Femur (tissue), 1 donor: ENCODE data around the gene XK.
"Not testable (repeated sequence)": the region's sequence is repeated elsewhere in the genome, so short reads cannot be mapped to it uniquely, and the experiment has no call there.

Experiments
- DNase-seq: peaks from one replicate; pipeline ENCODE4 v3.0.0-alpha.2; 2017

XK gene, protein sequence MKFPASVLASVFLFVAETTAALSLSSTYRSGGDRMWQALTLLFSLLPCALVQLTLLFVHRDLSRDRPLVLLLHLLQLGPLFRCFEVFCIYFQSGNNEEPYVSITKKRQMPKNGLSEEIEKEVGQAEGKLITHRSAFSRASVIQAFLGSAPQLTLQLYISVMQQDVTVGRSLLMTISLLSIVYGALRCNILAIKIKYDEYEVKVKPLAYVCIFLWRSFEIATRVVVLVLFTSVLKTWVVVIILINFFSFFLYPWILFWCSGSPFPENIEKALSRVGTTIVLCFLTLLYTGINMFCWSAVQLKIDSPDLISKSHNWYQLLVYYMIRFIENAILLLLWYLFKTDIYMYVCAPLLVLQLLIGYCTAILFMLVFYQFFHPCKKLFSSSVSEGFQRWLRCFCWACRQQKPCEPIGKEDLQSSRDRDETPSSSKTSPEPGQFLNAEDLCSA

DNA sequence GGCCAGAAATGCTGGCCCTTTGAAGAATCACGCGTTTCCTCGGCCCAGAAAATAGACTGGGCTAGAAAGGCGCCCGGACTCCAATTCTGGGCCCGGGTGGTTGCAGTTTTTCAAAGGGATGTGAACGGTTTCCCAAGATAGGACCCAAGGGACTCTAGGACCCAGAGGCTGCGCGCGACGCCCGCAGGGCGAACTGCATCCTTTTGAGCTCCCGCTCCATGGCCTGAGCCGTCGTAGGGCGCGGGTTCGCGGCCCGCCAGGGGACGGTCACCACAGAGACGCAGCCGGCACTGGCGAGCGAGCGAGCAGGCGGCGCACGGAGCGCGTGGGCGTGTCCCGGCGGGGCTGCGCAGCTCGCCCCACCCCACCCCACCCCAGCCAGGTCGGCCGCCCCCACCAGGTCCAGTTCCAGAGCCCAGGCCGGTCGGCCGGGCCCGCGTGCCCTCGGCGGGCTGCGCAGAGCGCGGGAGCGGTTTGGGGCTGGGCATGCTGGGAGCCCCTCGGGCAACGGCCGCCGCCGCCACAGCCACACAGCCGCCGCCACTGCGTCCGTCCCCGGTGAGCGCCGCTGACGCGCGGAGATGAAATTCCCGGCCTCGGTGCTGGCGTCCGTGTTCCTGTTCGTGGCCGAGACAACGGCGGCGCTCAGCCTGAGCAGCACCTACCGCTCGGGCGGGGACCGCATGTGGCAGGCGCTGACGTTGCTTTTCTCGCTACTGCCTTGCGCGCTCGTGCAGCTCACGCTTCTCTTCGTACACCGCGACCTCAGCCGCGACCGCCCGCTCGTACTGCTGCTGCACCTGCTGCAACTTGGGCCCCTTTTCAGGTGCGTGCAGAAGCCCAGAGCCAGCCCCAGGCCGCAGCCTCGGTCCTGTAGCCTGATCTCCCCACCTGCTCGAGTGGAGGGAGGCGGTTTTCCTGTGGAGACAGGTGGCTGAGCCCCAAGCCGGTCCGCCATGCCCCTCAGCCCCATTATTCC is at the start of gene XK:
TSS of gene XK (plus strand) at position 411 of the 979 bp plus-strand sequence. CDS start at position 582, 171 bp downstream.
- peak; percentile 51 for DNase-seq

DNA sequence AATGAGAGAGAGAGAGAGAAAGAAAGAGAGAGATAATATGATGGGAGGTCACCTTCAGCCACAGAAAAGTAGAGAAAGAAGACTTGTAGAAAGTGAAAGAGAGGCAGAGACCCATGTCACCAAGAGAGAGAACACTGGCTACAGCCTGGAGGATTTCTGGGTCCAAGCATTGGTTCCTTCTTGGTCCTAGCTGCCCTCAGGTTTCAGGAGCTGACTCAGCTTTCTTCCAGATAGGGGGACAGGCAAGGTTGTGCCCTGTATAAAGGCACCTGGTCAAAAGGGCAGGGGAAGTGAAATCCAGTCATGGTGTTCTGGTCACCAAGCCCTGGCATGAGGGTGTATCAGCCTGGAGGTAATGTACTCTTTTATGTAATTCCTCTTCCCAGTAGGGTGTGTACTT is 47.5 kb upstream of the XK start:
- DNase-seq, result no peak

DNA sequence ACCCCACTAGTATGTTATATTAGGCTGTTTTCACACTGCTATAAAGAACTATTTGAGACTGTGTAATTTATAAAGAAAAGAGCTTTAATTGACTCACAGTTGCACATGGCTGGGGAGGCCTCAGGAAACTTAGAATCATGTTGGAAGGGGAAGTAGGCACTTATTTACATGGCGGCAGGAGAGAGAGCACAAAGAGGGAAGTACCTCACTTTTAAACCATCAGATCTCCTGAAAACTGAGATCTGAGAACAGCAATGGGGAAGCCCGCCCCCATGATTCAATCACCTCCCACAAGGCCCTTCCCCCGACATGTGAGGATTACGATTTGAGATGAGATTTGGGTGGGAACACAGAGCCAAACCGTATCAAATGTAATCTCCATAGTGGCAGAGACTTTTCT is 45.4 kb upstream of the XK start:
- no peak for DNase-seq

DNA sequence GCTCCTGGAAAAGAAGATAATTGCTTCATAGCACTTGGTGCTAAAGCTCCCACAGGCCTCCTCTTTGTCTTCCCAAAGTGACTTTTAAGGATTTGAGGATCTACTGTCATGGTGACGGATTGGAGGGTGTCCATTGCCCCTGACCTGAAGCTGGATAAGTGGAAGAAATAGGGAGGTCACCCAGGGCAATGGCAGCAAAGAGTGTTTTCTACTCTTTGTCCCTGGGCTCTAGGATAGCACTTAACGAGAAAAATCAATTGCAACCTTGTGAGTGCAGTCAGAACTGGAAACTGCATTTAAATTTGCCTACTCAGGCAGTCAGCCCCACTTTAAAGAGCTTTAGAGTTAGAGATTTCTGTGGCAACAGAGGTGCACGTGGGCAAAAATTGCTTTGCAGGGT is 43.7 kb upstream of the XK start:
- DNase-seq, result no peak

DNA sequence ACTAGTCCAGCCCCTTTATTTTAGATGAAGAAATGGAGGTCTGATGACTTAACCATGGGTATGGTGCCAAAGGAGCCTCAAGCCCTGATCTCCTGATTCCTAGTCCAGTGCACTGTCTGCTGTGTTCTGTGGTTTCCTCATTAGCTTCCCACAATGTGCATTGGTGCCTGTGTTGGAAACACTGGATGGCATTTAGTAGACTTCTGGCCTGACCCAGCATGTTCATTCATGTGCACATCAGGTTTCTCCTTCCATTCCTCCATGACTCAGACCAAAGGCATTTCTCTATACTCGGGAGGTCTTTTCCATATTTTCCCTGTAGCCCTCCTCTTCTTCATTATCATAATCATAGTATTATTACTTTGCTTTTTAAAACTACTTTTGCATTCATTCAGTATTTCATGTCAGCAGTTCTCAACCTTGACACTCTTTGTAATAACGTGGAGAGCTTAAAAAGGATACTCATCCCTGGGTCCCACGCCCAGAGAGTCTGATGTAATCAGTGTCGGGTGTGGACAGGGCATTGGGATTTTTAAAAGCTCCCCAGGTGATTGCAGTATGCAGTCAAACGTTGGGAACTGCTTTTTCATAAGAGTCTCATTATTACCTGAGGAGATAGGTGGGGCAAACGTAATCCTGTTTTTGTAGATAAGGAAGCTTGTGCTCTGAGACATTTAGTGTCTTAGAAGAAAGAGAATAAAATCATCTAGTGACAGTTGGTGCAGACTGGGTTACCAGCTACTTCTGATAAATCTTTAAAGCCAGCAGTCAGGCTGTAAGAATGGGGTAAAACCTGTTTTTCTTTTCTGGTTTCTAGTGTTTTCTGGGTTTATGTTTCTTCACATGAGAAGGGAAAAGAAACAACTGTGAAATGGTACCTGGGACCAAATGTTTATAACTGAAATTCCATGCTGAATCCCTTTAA is 40.9 kb upstream of the XK start:
- DNase-seq, result no peak

DNA sequence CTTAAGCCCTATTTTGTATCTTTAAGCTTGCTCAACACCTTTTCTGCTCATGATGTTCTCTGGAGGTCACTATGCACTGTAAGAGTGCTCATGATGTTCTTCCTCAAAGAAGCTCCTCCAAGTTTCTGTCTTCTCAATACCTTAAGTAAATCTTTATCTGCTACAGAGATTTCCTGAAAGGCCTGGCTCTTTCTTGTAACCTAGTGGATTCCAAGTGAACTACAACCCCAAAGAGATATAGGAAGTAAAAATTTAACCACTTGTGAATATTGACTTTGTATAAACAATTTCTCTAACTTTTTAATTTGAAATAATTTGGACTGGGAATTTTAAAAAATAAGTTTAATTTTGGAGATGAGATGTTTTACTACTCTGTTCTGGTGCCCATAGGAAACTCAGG is 39.3 kb upstream of the XK start:
- DNase-seq, result no peak

DNA sequence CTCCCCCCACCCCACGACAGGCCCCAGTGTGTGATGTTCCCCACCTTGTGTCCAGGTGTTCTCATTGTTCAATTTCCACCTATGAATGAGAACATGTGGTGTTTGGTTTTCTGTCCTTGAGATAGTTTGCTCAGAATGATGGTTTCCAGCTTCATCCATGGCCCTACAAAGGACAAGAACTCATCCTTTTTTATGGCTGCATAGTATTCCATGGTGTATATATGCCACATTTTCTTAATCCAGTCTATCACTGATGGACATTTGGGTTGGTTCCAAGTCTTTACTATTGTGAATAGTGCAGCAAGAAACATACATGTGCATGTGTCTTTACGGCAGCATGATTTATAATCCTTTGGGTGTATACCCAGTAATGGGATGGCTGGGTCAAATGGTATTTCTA is 34.7 kb upstream of the XK start:
- not testable (repeated sequence) for DNase-seq

DNA sequence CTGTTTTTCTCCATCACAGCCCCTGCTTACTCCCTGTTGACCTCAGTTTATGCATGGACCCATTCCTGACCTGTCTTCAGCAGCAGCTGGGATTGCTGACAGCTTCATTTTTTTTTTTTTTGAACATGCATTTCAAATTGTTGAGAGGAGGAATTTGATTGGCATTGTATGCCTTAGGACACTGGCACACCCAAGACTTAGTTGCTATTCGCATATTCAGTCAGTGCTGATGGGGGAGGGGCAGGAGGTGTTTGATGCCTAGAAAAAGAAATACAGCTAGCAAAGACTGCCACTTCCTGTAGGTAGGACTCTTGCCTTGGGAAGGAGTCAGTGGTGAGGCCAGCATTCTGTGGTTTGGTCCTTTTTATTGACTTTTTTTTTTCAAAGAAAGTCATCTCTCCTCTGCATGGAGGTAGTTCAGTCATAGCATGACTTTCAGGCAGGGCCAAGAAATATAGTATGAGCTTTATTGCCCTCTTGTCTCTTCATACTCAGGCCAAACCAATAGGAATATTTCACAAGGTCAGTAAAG is 33.6 kb upstream of the XK start:
- DNase-seq, result no peak

DNA sequence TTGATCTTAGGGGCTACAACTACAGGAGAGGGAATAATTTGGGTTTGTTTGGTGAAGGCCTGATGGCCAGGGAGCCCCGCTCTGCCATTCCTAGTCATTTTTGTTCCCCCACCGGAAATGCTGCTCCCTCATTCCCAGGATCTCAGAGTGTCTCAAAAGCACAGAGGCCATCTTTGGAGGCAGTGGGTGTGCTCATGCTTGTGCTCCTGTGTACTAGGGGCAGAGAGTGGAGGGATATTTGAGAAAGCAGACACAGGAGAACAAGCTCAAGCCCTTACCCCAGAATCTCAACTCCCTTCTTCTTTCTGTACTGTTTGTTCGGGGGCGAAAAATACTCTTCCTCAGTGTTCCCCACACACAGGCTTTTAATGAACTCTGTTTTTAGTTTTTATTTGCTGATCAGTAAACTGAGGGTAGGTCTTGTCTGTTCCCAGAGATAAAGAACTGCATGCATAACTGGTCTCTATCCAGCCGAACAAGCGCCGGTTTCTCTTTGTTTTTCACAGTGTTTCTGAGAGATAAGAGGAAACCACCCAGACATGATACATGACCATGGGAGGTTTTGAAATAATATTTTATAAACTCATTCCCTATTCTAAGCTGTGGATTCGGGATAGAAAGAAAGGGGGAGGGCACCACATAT is 32.9 kb upstream of the XK start:
- DNase-seq, result no peak

DNA sequence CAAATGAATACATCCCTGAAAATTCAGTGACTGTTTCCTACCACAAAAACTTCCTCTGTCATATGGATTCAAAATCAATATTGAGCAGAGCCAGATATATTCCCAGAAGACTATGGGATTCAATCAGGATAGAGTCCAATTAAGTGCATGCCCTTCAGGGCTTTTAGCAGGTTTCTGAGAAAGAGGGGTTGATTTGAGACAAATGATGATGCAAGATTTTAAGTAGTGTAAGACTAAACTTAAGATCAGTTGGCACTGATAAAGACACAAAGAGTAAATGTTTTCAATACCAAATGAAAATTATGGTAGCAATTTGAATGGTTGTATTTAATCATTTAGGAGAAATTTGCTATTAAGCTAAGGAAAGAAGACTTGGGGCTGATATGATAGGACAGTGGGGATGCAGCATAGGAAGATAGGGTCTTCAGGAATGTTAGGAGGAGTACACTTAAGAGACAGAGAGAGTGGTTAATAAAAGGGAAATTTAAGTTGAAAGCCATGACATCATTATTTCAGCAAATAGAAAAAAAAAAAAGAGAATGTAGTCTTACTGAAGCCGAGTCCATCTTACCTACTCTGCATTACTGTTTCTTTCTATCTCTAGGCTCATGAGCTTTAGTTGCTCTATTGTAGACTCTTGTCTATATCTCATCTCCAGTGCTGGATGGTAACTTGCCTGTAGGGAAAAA is 32.0 kb upstream of the XK start:
- no peak for DNase-seq

DNA sequence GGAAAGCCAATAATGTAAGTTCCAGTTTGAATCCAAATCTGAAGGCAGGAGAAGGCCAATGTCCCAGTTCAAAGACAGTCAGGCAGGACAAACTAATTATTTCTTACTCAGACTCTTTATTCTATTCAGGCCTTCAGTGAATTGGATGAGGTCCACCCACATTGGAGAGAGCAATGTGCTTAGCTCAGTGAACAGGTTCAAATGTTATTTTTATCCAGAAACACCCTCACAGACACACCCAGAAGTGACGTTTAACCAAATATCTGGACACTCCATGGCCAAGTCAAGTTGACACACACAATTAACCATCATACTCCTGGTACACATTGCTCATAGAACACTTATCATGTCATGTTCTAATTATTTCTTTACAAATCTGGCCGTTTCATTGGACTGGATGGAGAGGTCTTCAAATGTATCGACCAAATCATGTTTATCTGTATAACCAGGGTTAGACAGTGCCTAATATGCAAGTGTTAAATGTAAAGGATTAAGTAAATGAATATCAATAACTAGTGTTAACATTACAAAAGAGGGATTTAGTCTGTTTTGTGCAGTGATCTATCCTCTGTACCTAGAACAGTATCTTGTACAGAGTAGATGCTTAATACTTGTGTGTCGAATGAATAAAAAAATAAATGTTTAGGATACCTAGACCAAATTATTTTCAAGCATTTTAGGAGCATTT is 27.1 kb upstream of the XK start:
- no peak for DNase-seq

DNA sequence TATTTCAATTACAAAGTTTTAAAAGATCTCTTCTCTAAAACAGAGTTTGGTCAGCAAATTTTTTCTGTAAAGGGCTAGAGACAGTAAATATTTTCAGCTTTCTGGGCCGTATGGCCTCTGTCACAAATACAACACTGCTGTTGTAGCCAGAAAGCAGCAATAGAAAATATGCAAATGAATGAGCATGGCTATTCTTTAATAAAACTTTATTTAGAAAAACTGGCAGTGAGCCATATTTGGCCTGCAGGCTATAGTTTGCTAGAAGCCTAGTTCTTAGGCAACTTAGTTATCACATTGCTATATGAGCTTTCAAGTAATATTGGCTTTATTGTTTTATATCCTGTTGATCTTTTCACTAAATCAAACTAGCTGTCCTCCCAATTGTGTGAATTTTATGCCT is 26.5 kb upstream of the XK start:
- no peak for DNase-seq

DNA sequence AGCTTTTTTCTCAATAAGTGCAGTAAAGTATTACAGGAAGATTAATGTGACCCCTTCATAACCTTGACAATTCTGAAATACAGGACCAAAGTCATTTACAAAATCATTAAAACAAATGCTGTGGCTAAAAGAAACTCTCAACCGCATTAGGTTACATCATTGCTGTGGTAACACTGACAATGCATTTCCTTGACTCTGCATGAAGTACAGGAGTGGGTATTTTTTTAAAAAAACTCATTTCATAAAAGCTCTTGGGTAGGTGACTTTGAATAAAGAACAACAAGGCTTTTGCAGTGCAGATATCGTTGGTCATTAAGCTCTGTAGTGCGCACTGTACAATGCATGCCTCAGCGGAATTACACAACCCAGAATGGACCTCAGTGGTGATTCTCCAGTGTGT is 23.4 kb upstream of the XK start:
- no peak for DNase-seq

DNA sequence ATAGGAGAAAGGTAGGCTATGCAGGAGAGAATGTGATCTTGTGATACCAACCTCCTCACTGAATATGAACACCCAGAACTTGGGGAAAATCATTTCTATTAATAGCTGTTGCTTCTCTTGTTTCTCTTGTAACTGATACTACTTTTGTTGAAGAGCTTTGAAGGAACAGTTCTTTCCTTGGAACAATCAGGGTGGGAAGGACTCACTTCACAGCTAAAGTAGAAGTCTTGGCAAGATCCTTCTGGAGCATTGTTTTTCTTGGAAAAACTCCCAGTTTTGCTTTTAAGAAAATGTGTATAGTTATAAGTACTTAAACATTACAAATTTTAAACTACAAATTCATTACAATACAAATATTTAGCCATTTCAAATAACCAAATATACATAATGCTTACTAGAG is 19.1 kb upstream of the XK start:
- no peak for DNase-seq

DNA sequence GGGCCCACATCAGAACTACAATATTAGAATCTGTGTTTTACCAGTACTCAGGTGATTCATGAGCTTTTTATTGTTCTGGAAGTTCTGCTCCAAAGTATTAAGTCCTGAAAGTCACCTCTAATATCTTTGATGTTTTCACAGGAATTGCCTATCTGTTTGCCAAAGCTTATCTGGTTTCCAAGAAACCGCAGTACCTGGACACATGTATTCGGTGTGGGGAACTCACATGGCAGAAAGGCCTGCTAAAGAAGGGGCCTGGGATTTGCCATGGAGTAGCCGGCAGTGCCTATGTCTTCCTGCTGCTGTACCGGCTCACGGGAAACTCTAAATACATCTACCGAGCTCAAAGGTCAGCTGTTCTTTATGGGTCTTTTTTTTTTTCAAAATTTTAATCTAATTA is 18.4 kb upstream of the XK start:
- no peak for DNase-seq

DNA sequence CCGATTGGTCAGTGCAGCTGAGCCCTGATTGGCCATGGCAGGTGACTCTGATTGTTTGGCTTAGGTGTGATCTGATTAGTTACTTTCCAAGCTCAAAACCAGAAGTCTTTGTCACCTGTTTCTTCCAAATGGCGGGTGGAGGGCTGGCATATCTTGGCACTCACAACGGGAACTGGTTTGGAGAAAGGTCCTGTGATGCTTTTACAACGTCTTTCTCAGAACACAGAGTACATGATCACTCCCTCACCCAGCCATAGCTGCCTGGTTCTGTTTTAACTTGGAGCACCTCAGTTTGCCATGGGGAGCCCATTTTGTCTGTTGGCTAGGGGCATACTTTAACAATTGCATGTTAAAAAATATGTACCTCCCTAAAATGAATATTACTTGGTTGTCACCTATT is 13.0 kb upstream of the XK start:
- no peak for DNase-seq

DNA sequence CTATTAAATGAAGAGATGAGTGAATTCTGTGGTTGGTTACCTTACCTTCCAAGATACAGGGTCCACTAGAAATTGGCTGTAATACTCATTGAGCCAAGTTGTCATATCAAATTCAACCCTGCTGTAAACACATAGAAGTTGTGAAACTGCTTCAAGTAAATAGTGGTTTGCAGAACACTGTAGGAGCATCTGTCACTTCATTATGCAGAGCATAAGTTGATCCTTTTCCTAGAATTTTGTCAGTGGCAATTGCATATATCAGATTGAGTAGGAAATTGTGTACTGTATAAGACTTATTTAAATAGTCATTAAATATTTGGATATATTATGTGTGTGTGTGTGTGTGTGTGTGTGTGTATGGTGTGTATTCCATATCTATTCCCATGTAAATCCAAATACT is 8.8 kb upstream of the XK start:
- DNase-seq, result no peak

DNA sequence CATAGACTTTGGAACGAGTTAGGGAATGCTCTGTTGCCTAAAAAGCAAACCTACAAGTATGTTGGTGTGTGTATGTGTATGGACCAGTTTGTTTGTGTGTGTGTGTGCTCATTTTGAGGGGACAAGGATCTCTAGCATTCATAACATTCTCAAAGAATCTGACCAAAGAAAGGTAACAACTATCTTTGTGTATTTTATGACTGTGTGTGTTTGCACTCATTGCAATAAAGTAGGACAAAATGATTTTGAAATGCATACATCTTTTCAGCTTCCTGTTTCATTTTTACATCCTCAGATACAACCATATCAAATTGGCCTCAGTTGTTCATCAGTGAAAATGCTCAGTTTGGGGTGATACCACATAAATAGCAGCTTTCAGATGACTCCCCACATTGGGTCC is 8.3 kb upstream of the XK start:
- no peak for DNase-seq

DNA sequence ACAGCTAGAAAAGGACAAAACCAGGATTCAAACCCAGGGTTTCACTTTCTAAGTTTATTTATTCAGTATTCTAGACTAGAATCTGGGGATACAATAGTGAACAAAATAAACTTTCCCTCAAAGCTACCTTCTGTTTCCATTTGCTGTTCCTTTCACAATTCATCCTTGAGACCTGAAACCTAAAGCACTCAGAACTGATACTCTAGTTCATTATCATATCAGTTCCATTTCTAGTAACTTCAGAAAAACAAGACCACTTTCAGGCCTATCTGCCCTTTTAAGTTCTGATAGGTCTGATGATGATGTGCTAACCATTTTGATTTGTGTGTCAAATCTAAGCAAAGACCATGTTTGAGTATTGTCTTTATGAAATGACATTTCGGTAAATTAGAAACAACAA is 7.8 kb upstream of the XK start:
- DNase-seq, result no peak

DNA sequence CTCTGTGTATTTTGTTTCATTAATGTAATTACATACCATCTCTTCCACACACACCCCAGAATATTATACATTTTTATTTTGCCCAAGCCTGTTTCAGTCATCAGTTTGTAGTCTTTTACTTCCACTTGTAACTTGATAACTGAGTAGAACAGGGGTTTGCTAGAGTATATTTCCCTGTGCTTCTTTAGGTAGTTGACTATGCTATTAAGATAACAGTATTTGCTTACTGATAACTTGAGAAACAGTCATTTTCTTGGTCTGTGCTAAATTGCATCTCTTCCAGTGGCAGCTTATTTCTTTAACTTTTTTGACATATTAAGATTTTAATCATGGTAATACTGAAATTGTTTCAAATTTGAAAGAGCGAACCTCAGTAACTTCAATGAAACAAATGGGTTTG is 7.0 kb upstream of the XK start:
- no peak for DNase-seq

DNA sequence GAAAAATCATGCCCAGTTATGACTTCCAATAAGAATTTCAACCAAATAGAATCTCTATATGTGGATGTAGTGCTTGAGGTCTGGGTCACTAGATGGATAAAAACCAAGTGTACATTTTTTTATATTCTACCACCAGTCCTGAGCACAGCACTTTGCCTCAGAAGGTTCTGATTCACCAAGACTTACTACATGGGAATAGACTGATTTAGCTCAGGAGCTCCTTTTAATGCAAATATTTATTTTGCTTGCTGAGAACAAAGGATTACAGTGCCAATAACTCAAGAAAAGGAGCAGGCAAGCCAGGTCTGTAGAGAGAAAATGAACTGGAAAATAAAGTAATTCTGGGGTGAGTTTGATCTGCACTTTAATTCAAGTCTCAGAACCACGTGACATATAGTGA is 6.4 kb upstream of the XK start:
- DNase-seq, result no peak
